Measurements from ENCODE around the gene SMYD3.

SMYD3 gene

DNA sequence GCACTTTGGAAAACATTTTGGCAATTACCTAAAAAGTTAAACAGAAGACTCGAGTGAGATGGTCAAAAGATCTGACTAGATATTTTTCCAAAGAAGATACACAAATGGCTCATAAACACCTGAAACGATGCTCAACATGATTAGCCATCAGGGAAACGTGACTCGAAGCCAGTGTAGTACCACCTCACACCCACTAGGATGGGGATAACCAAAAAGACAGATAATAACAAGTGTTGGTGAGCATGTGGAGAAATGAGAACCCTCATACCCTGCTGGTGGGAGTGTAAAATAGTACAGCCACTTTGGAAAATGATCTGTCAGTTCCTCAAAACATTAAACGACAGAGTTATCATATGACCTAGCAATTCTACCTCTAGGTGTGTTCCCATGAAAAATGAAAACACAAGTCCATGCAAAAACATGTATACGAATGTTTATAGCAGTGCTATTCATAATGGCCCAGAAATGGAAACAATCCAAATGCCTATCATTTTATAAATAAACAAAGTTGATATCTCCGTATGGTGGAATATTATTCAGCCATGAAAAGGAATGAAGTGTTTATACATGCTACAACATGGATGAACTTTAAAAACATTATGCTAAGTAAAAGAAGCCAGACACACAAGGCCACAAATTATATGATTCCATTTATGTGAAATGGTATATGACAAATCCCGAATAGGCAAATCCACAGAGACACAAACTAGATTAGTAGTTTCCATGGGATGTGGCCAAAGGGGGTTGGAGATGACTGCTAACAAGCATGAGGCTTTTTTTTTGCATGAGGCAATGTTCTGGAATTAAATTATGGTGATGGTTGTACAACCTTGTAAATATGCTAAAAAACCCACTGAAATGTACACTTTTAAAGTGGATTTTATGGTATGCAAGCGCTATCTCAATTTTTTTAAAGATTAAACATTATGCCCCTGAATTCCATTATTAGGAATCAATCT is 727.0 kb downstream of the SMYD3 start:
- TF ChIP-seq POLR2AphosphoS5 (IDR thresholded peaks at IDR 0.05; ENCODE audit: low read depth, low read length) (no peak), SIN3A (IDR thresholded peaks at IDR 0.05; ENCODE audit: borderline replicate concordance, insufficient read depth, low read length) (no peak), REST (IDR thresholded peaks at IDR 0.05; ENCODE audit: insufficient read depth in 1 of 2, low read depth in 2 of 2, low read length in 2 of 2) (no peak), FOXP2 (optimal IDR thresholded peaks at IDR 0.05; ENCODE audit: borderline replicate concordance, extremely low read depth, extremely low read length, insufficient read depth) (no peak), TAF1 (IDR thresholded peaks at IDR 0.05; ENCODE audit: borderline replicate concordance, insufficient read depth, low read length) (no peak)

DNA sequence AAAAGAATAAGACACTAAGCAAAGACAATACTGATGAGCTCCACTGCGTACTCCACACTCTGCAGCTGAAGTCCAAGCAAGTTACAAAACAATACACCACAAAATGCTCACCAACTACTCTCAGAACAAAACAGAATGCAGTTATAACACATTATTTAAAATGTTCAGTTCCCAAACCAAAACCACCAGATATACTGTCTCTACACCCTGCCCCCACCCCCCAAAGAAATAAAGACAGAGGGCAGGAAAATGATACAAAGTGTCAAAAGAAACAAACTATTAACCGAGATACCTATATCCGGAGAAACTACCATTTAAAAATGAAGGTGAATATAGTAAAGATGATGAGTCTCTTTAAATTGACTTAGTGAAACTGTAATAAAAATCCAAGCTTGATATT is 729.3 kb downstream of the SMYD3 start:
- TF ChIP-seq REST (IDR thresholded peaks at IDR 0.05; ENCODE audit: insufficient read depth in 1 of 2, low read depth in 2 of 2, low read length in 2 of 2), result no peak
- no peak for TF ChIP-seq POLR2AphosphoS5 (IDR thresholded peaks at IDR 0.05; ENCODE audit: low read depth, low read length)
- no peak for TF ChIP-seq TAF1 (IDR thresholded peaks at IDR 0.05; ENCODE audit: borderline replicate concordance, insufficient read depth, low read length)
- TF ChIP-seq SIN3A (IDR thresholded peaks at IDR 0.05; ENCODE audit: borderline replicate concordance, insufficient read depth, low read length), result no peak
- no peak for TF ChIP-seq FOXP2 (optimal IDR thresholded peaks at IDR 0.05; ENCODE audit: borderline replicate concordance, extremely low read depth, extremely low read length, insufficient read depth)

DNA sequence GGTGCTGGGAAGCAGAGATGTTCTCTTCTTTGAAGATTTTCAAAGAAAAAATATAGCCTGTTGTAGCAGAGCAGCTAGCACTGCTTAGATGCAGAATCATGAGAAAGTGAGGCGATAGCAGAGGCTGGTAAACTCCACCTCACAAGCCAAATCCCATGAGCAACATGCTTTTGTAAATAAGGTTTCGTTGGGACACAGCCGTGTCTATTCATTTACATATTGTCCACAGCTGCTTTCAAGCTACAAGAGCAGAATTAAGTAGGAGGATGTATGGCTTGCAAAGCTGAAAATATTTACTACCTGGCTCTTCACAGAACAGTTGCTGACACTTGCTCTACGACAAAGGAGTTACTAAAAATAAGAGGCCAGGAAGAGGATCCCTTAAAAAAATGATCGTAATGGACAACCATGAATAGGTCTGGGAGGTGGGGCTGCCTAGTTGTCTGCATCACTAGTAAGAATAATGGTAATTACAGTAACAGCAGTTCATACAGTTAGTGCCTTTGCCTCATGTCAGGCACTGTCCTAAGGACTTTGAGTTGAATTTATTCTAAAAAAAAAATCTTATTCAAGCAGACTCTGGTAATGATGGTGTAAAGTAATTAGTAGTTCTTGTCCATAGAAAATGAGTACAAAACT is 730.3 kb downstream of the SMYD3 start:
- TF ChIP-seq TAF1 (IDR thresholded peaks at IDR 0.05; ENCODE audit: borderline replicate concordance, insufficient read depth, low read length) (no peak), SIN3A (IDR thresholded peaks at IDR 0.05; ENCODE audit: borderline replicate concordance, insufficient read depth, low read length) (no peak), FOXP2 (optimal IDR thresholded peaks at IDR 0.05; ENCODE audit: borderline replicate concordance, extremely low read depth, extremely low read length, insufficient read depth) (no peak), REST (IDR thresholded peaks at IDR 0.05; ENCODE audit: insufficient read depth in 1 of 2, low read depth in 2 of 2, low read length in 2 of 2) (no peak), POLR2AphosphoS5 (IDR thresholded peaks at IDR 0.05; ENCODE audit: low read depth, low read length) (no peak)

- TF ChIP-seq FOXP2 (optimal IDR thresholded peaks at IDR 0.05; ENCODE audit: borderline replicate concordance, extremely low read depth, extremely low read length, insufficient read depth), result no peak
Measured at GRCh38 chr1:245776139-245776538, 730.9 kb downstream of the SMYD3 start.

- TF ChIP-seq TAF1 (IDR thresholded peaks at IDR 0.05; ENCODE audit: borderline replicate concordance, insufficient read depth, low read length) (no peak), REST (IDR thresholded peaks at IDR 0.05; ENCODE audit: insufficient read depth in 1 of 2, low read depth in 2 of 2, low read length in 2 of 2) (no peak), FOXP2 (optimal IDR thresholded peaks at IDR 0.05; ENCODE audit: borderline replicate concordance, extremely low read depth, extremely low read length, insufficient read depth) (no peak), SIN3A (IDR thresholded peaks at IDR 0.05; ENCODE audit: borderline replicate concordance, insufficient read depth, low read length) (no peak), POLR2AphosphoS5 (IDR thresholded peaks at IDR 0.05; ENCODE audit: low read depth, low read length) (no peak)
Measured at GRCh38 chr1:245774196-245774595, 732.9 kb downstream of the SMYD3 start.
